HFFc6 (cell line): Measurements from ENCODE around the gene CDR2. TPM values are rescaled to one million over a fixed set of nuclear protein-coding genes. Genes with fewer than 3 reads are reported as not detected.

Experiments used
- DNase-seq: peaks from one replicate; pipeline ENCODE4 v3.0.0-alpha.2; 2018
- H3K27ac Mint-ChIP-seq: 2 replicates; pipeline ENCODE4 v1.8.0; 2020; ENCODE audit warnings: mild to moderate bottlenecking, mixed read lengths
- H3K27me3 Mint-ChIP-seq: 2 replicates; pipeline ENCODE4 v1.8.0; 2021; ENCODE audit warnings: mild to moderate bottlenecking, moderate library complexity, mixed read lengths; ENCODE audit not compliant: insufficient read depth
- H3K36me3 Mint-ChIP-seq: 2 replicates; pipeline ENCODE4 v1.8.0; 2021; ENCODE audit warnings: low read depth, mixed read lengths
- H3K4me1 Mint-ChIP-seq: 2 replicates; pipeline ENCODE4 v1.8.0; 2020; ENCODE audit warnings: low read depth, mixed read lengths
- H3K4me3 Mint-ChIP-seq: 2 replicates; pipeline ENCODE4 v1.8.0; 2020; ENCODE audit warnings: mild to moderate bottlenecking, moderate library complexity, mixed read lengths
- H3K9me3 Mint-ChIP-seq: 2 replicates; pipeline ENCODE4 v1.8.0; 2020; ENCODE audit warnings: mild to moderate bottlenecking, mixed read lengths
- CTCF ChIP-seq: fragments of 200-600 bp; sonication (generic); IDR thresholded peaks from 2 replicates; pipeline ENCODE4 v1.5.0; 2021; ENCODE audit warnings: antibody characterized with exemption, mild to moderate bottlenecking
- total RNA-seq, 6 experiments: library from RNA; stranded (reverse); fragmentation: NEBNext Ultra II Directional; extraction: Animal tissue kit (Norgen Biotek cat#: 25700); gene quantifications; 2 replicates in 1 of 6; 3 replicates in 5 of 6; pipeline ENCODE4 v1.2.3, GENCODE V29; 2021

CDR2 gene
- total RNA-seq, 6 experiments from 2014 or later = 35.9 to 43.4 (median 39.1) TPM

GRCh38 chr16:22388101-22388644, 13.8 kb upstream of the CDR2 start:
- no peaks in the 10 kb centered on the region for H3K9me3 Mint-ChIP-seq
- H3K27ac Mint-ChIP-seq = no peak overlapping the region
- no peaks in the 10 kb centered on the region for H3K27me3 Mint-ChIP-seq
- peaks cover 7% of the 10 kb centered on the region; the same call in 1 of the 2 replicates for H3K36me3 Mint-ChIP-seq
- no peak for TF ChIP-seq CTCF
- no peak for DNase-seq
- no peak overlapping the region for H3K4me3 Mint-ChIP-seq
- H3K4me1 Mint-ChIP-seq = peaks cover 36% of the 10 kb centered on the region

GRCh38 chr16:22386976-22387375, 12.6 kb upstream of the CDR2 start:
- Mint-ChIP-seq H3K27me3 (no peaks in the 10 kb centered on the region), H3K4me1 (peaks cover 30% of the 10 kb centered on the region), H3K9me3 (no peaks in the 10 kb centered on the region), H3K4me3 (peak overlapping the region; percentile 51; the same call in 1 of the 2 replicates), H3K36me3 (peaks cover 7% of the 10 kb centered on the region; the same call in 1 of the 2 replicates), H3K27ac (peak overlapping the region; percentile 71)
- TF ChIP-seq CTCF = no peak
- DNase-seq = peak; percentile 95

GRCh38 chr16:22385196-22385595, 10.8 kb upstream of the CDR2 start:
- Mint-ChIP-seq H3K36me3 (peaks cover 7% of the 10 kb centered on the region; the same call in 1 of the 2 replicates), H3K9me3 (no peaks in the 10 kb centered on the region)

GRCh38 chr16:22383827-22384226, 9.4 kb upstream of the CDR2 start:
- no peak for TF ChIP-seq CTCF
- Mint-ChIP-seq H3K36me3 (peaks cover 7% of the 10 kb centered on the region; the same call in 1 of the 2 replicates), H3K27ac (no peak overlapping the region), H3K9me3 (no peaks in the 10 kb centered on the region), H3K27me3 (no peaks in the 10 kb centered on the region; the same call in 1 of the 2 replicates), H3K4me1 (peaks cover 30% of the 10 kb centered on the region), H3K4me3 (no peak overlapping the region)
- DNase-seq = no peak

More at GRCh38 chr16:22385196-22385595, 10.8 kb upstream of the CDR2 start:
- no peak for DNase-seq
- H3K27ac Mint-ChIP-seq = no peak overlapping the region
- no peak for TF ChIP-seq CTCF
- no peaks in the 10 kb centered on the region for H3K27me3 Mint-ChIP-seq
- H3K4me1 Mint-ChIP-seq = peaks cover 30% of the 10 kb centered on the region
- H3K4me3 Mint-ChIP-seq = no peak overlapping the region

GRCh38 chr16:22381392-22381791, 7.0 kb upstream of the CDR2 start:
- Mint-ChIP-seq H3K36me3 (no peaks in the 10 kb centered on the region), H3K4me3 (no peak overlapping the region), H3K9me3 (no peaks in the 10 kb centered on the region), H3K27me3 (no peaks in the 10 kb centered on the region; the same call in 1 of the 2 replicates), H3K4me1 (0 out of 2 replicates have a peak, but pooled peaks cover 8% of the 10 kb centered on the region), H3K27ac (no peak overlapping the region)
- no peak for DNase-seq
- TF ChIP-seq CTCF = no peak
